Astrocyte of the spinal cord (primary cell): ENCODE results near the gene PRKCE.

ENCODE experiments used
- DNase-seq: peaks from one replicate; pipeline ENCODE4 v3.0.0; 2011; ENCODE audit warnings: low read depth, low spot score
- H3K4me3 ChIP-seq: 2 replicates; pipeline ENCODE4 v1.5.1; 2011; ENCODE audit warnings: low read depth, mild to moderate bottlenecking, low read length, moderate library complexity
- CTCF ChIP-seq: IDR thresholded peaks from 2 replicates; pipeline ENCODE4 v1.5.1; 2012; ENCODE audit warnings: low read depth, mild to moderate bottlenecking, low read length, inconsistent platforms
- in situ Hi-C: cut with HindIII; loops from 2 replicates; pipeline ENCODE4 v1.10.0; 2017; ENCODE audit warnings: low sequenced_read_pairs

PRKCE gene

GRCh38 chr2:45776160-45776955 lies 124.9 kb downstream of the PRKCE start:
- no peak overlapping the region for H3K4me3 ChIP-seq
- in situ Hi-C loops: no loop called here
- peak; percentile 26 for DNase-seq
- TF ChIP-seq CTCF: no peak

- DNase-seq: no peak
- TF ChIP-seq CTCF: peak; percentile 11
- in situ Hi-C loops: no loop called here
- H3K4me3 ChIP-seq: no peak overlapping the region
Observed at GRCh38 chr2:45777996-45778719, 126.7 kb downstream of the PRKCE start.

- in situ Hi-C loops: no loop called here
- peak; percentile 69 for TF ChIP-seq CTCF
- DNase-seq: peak; percentile 48
- no peak overlapping the region for H3K4me3 ChIP-seq
Observed at GRCh38 chr2:45778720-45779171, 127.3 kb downstream of the PRKCE start.

GRCh38 chr2:45780541-45781463 lies 129.3 kb downstream of the PRKCE start:
- in situ Hi-C loops: no loop called here
- TF ChIP-seq CTCF: no peak
- DNase-seq: no peak
- H3K4me3 ChIP-seq: no peak overlapping the region

- TF ChIP-seq CTCF: no peak
- DNase-seq: no peak
- in situ Hi-C loops: no loop called here
- H3K4me3 ChIP-seq: no peak overlapping the region
Observed at GRCh38 chr2:45781464-45781811, 130.0 kb downstream of the PRKCE start.

GRCh38 chr2:45782436-45782835 lies 131.0 kb downstream of the PRKCE start:
- in situ Hi-C loops: no loop called here
- no peak for TF ChIP-seq CTCF
- H3K4me3 ChIP-seq: no peak overlapping the region
- DNase-seq: no peak
